CD4-positive, alpha-beta memory T cell (primary cell): ENCODE results near the gene FEV. TPM values are rescaled to one million over a fixed set of nuclear protein-coding genes. Genes with fewer than 3 reads are reported as not detected.

Source experiments
- CTCF ChIA-PET: fragments of 350-600 bp; sonication (Branson Sonifier 250); formaldehyde crosslinking; loops from one replicate; lab custom pipeline; 2021; ENCODE audit warnings: inconsistent platforms; ENCODE audit not compliant: partially characterized antibody; lab: Charles Lee
- POLR2A ChIA-PET: fragments of 350-600 bp; sonication (Branson Sonifier 250); formaldehyde crosslinking; loops from one replicate; lab custom pipeline; 2021; ENCODE audit not compliant: partially characterized antibody; lab: Charles Lee
- DNase-seq, 5 donors: peaks; one replicate each; pipeline versions ENCODE4 v3.0.0 to v3.0.0-alpha.2; 2020 to 2022; ENCODE audit warnings: mixed read lengths in 1 of 5
- H3K27ac ChIP-seq: one replicate; pipeline ENCODE4 v1.7.0; 2013; ENCODE audit warnings: low read depth, low read length
- H3K27me3 ChIP-seq: 2 replicates; pipeline ENCODE4 v1.7.0; 2013; ENCODE audit warnings: mild to moderate bottlenecking, low read length, moderate library complexity; ENCODE audit not compliant: insufficient read depth
- H3K36me3 ChIP-seq: 2 replicates; pipeline ENCODE4 v1.7.0; 2013; ENCODE audit warnings: mild to moderate bottlenecking, low read length, moderate library complexity; ENCODE audit not compliant: insufficient read depth
- H3K4me1 ChIP-seq: 2 replicates; pipeline ENCODE4 v1.7.0; 2013; ENCODE audit warnings: mild to moderate bottlenecking, low read length, moderate library complexity; ENCODE audit not compliant: insufficient read depth
- H3K4me3 ChIP-seq, 2 donors: one replicate each; pipeline ENCODE4 v1.7.0; 2013; ENCODE audit warnings: low read length in 2 of 2, mild to moderate bottlenecking in 1 of 2
- H3K9me3 ChIP-seq, 2 donors: one replicate each; pipeline ENCODE4 v1.7.0; 2013; ENCODE audit warnings: low read length in 2 of 2, control low read depth in 1 of 2; ENCODE audit not compliant: control insufficient read depth in 1 of 2
- H3K27ac Mint-ChIP-seq, 7 donors: one replicate each; pipeline ENCODE4 v1.8.0; 2020 to 2021; ENCODE audit warnings: mixed read lengths in 7 of 7, mild to moderate bottlenecking in 6 of 7, inconsistent platforms in 3 of 7, moderate library complexity in 3 of 7
- H3K27me3 Mint-ChIP-seq, 2 donors: one replicate each; pipeline ENCODE4 v1.8.0; 2020 to 2021; ENCODE audit warnings: mixed read lengths in 2 of 2
- H3K36me3 Mint-ChIP-seq, 2 donors: one replicate each; pipeline ENCODE4 v1.8.0; 2020 to 2021; ENCODE audit warnings: mixed read lengths in 2 of 2, inconsistent platforms in 1 of 2, mild to moderate bottlenecking in 1 of 2
- H3K4me1 Mint-ChIP-seq, 4 donors: one replicate each; pipeline ENCODE4 v1.8.0; 2020 to 2021; ENCODE audit warnings: mixed read lengths in 4 of 4, mild to moderate bottlenecking in 1 of 4
- H3K4me3 Mint-ChIP-seq, 8 donors: one replicate each; pipeline ENCODE4 v1.8.0; 2020 to 2021; ENCODE audit warnings: mixed read lengths in 8 of 8, mild to moderate bottlenecking in 7 of 8, moderate library complexity in 6 of 8, inconsistent platforms in 3 of 8
- H3K9me3 Mint-ChIP-seq, 8 donors: one replicate each; pipeline ENCODE4 v1.8.0; 2020 to 2021; ENCODE audit warnings: mixed read lengths in 8 of 8, mild to moderate bottlenecking in 5 of 8, inconsistent platforms in 3 of 8, moderate library complexity in 1 of 8
- intact Hi-C: fragments of 100-400 bp; cut with micrococcal nuclease; formaldehyde crosslinking; loops from one replicate; pipeline ENCODE4 v1.15.1; 2023
- polyA plus RNA-seq, 2 donors: library from polyadenylated mRNA; unstranded; fragments of 300-500 nt; fragmentation: Illumina TruSeq; gene quantifications; one replicate each; pipeline ENCODE4 v1.2.3, GENCODE V29; 2021
- total RNA-seq, 2 experiments: library from RNA; stranded (reverse); gene quantifications; one replicate each; pipeline ENCODE4 v1.2.3, GENCODE V29; 2021

The FEV gene
- total and polyA plus RNA-seq, 4 experiments from 2014 or later: not detected

GRCh38 chr2:218983263-218983933 is 1.6 kb downstream of the FEV start:
- no peaks in the 10 kb centered on the region for H3K9me3 ChIP-seq
- H3K4me1 ChIP-seq: peaks cover 41% of the 10 kb centered on the region
- no peak overlapping the region for H3K4me3 ChIP-seq
- Mint-ChIP-seq H3K4me3 (peak overlapping the region in 5 of 8 donors; percentile 20 to 77 (median 43)), H3K4me1 (peaks cover 14 to 53% (median 22%) of the 10 kb centered on the region in 4 donors), H3K27me3 (peaks cover 61 to 66% of the 10 kb centered on the region in 2 donors), H3K9me3 (peaks cover 0 to 1% (median 0%) of the 10 kb centered on the region in 8 donors), H3K27ac (peak overlapping the region in 2 of 7 donors; percentile 5 to 38), H3K36me3 (no peaks in the 10 kb centered on the region)
- no peak overlapping the region for H3K27ac ChIP-seq
- H3K36me3 ChIP-seq: no peaks in the 10 kb centered on the region
- intact Hi-C loops: no loop called here
- peaks cover 51% of the 10 kb centered on the region for H3K27me3 ChIP-seq
- ChIA-PET POLR2A (no interaction called here), CTCF (interaction anchor here (1.5 to 3.6 kb wide), 2 partner anchors 13 kb away, joined by 6 to 53 read pairs; no protein-coding TSS in a partner anchor)
- no peak for DNase-seq

GRCh38 chr2:218982586-218983262 is 2.3 kb downstream of the FEV start:
- intact Hi-C loops: no loop called here
- peak overlapping the region in 1 of 7 donors; percentile 38 for H3K27ac Mint-ChIP-seq
- H3K4me1 Mint-ChIP-seq: peaks cover 14 to 53% (median 22%) of the 10 kb centered on the region in 4 donors
- ChIA-PET POLR2A (no interaction called here), CTCF (interaction anchor here (2.5 to 3.6 kb wide), 3 partner anchors 9 to 15 kb away, joined by 13 to 53 read pairs (median 13); partner anchors contain the start of gene CRYBA2)
- H3K9me3 Mint-ChIP-seq: peaks cover 0 to 1% (median 0%) of the 10 kb centered on the region in 8 donors
- H3K36me3 Mint-ChIP-seq: no peaks in the 10 kb centered on the region
- Histone ChIP-seq H3K4me1 (peaks cover 41% of the 10 kb centered on the region), H3K36me3 (no peaks in the 10 kb centered on the region), H3K4me3 (no peak overlapping the region), H3K27me3 (peaks cover 46% of the 10 kb centered on the region), H3K27ac (no peak overlapping the region), H3K9me3 (no peaks in the 10 kb centered on the region)
- H3K4me3 Mint-ChIP-seq: peak overlapping the region in 7 of 8 donors; percentile 42 to 77 (median 66)
- DNase-seq: no peak
- H3K27me3 Mint-ChIP-seq: peaks cover 64 to 67% of the 10 kb centered on the region in 2 donors

- peaks cover 46% of the 10 kb centered on the region for H3K27me3 ChIP-seq
- peaks cover 41% of the 10 kb centered on the region for H3K4me1 ChIP-seq
- peak overlapping the region; percentile 42 to 75 (median 63) for H3K4me3 Mint-ChIP-seq
- intact Hi-C loops: loop anchor here (2.0 kb wide), 2 partner anchors 21 to 173 kb away; no protein-coding TSS in a partner anchor
- H3K27ac ChIP-seq: no peak overlapping the region
- H3K9me3 Mint-ChIP-seq: peaks cover 0 to 1% (median 0%) of the 10 kb centered on the region in 8 donors
- CTCF ChIA-PET: interaction anchor here (0.9 to 3.6 kb wide), 4 partner anchors 10 to 313 kb away, joined by 3 to 53 read pairs (median 13); partner anchors contain the start of gene CRYBA2
- no peaks in the 10 kb centered on the region for H3K9me3 ChIP-seq
- H3K27me3 Mint-ChIP-seq: peaks cover 62 to 67% of the 10 kb centered on the region in 2 donors
- no peaks in the 10 kb centered on the region for H3K36me3 ChIP-seq
- POLR2A ChIA-PET: interaction anchor here (1.3 kb wide), 1 partner anchor 10 kb away, joined by 4 read pairs; no protein-coding TSS in a partner anchor
- peak overlapping the region in 1 of 2 donors; percentile 47 for H3K4me3 ChIP-seq
- H3K36me3 Mint-ChIP-seq: no peaks in the 10 kb centered on the region
- H3K27ac Mint-ChIP-seq: no peak overlapping the region
- H3K4me1 Mint-ChIP-seq: peaks cover 14 to 53% (median 22%) of the 10 kb centered on the region in 4 donors
- DNase-seq: peak in 3 of 5 donors; percentile 43 to 55 (median 44)
These were observed 3.0 kb downstream of the FEV start for GRCh38 chr2:218981881-218982585.

GRCh38 chr2:218981390-218981880 is 3.5 kb downstream of the FEV start:
- Mint-ChIP-seq H3K36me3 (no peaks in the 10 kb centered on the region), H3K27ac (peak overlapping the region in 1 of 7 donors; percentile 77), H3K27me3 (peaks cover 61 to 67% of the 10 kb centered on the region in 2 donors), H3K9me3 (peaks cover 0 to 1% (median 0%) of the 10 kb centered on the region in 8 donors), H3K4me1 (peaks cover 14 to 53% (median 22%) of the 10 kb centered on the region in 4 donors), H3K4me3 (peak overlapping the region; percentile 67 to 92 (median 85))
- no peaks in the 10 kb centered on the region for H3K36me3 ChIP-seq
- peak overlapping the region in 1 of 2 donors; percentile 42 for H3K4me3 ChIP-seq
- H3K4me1 ChIP-seq: peaks cover 41% of the 10 kb centered on the region
- H3K9me3 ChIP-seq: no peaks in the 10 kb centered on the region
- CTCF ChIA-PET: interaction anchor here (0.9 to 3.6 kb wide), 7 partner anchors 11 to 313 kb away, joined by 3 to 53 read pairs (median 7); partner anchors contain the start of gene CRYBA2
- H3K27ac ChIP-seq: no peak overlapping the region
- DNase-seq: no peak
- POLR2A ChIA-PET: interaction anchor here (1.3 kb wide), 1 partner anchor 11 kb away, joined by 4 read pairs; no protein-coding TSS in a partner anchor
- peaks cover 43% of the 10 kb centered on the region for H3K27me3 ChIP-seq
- intact Hi-C loops: loop anchor here (2.0 kb wide), 2 partner anchors 21 to 173 kb away; no protein-coding TSS in a partner anchor

DNA sequence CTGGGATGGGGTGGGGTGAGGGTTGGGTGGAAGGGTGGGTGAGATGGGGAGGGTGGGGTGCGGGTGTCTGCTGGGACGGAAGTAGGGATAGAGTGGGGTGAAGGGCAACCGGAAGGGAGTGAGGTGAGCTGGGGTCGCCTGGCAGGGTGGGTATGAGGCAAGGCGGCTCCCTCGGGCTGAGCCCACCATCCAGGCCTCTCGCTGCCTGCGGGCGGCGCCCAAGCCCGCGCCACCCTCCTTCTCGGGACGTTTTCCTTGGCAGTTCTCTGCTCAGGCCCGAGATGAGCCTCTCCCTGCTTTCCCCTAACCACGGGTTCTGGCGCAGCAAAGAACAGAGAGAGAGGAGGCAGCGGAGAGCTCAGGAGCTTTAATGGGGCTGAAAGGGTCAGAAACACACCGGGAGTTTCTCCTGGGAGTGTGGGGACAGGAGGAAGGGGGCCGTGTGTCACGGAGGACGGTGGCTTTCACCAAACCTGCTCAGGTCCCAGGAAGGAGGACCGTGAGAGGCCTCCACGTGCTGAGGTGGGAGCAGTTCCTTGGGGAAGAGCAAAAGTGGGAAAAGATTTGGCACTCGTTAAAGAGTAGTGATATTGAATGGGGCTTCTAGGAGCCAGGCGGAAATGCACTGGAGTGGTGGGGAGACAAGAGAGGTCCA is 4.1 kb downstream of the FEV start:
- no peaks in the 10 kb centered on the region for H3K36me3 ChIP-seq
- Mint-ChIP-seq H3K27ac (peak overlapping the region in 1 of 7 donors; percentile 77), H3K4me3 (peak overlapping the region; percentile 67 to 92 (median 85)), H3K9me3 (peaks cover 0 to 1% (median 0%) of the 10 kb centered on the region in 8 donors), H3K27me3 (peaks cover 61 to 67% of the 10 kb centered on the region in 2 donors), H3K4me1 (peaks cover 14 to 50% (median 22%) of the 10 kb centered on the region in 4 donors), H3K36me3 (no peaks in the 10 kb centered on the region)
- ChIA-PET POLR2A (interaction anchor here (1.3 kb wide), 1 partner anchor 11 kb away, joined by 4 read pairs; no protein-coding TSS in a partner anchor), CTCF (interaction anchor here (0.6 to 3.6 kb wide), 31 partner anchors 7 to 549 kb away, joined by 3 to 53 read pairs (median 4); partner anchors contain the start of gene CRYBA2)
- H3K4me3 ChIP-seq: peak overlapping the region; percentile 27 to 42
- DNase-seq: no peak
- intact Hi-C loops: loop anchor here (1.0 to 2.0 kb wide), 3 partner anchors 22 to 174 kb away; no protein-coding TSS in a partner anchor
- peaks cover 41% of the 10 kb centered on the region for H3K4me1 ChIP-seq
- no peak overlapping the region for H3K27ac ChIP-seq
- H3K9me3 ChIP-seq: no peaks in the 10 kb centered on the region
- H3K27me3 ChIP-seq: peaks cover 37% of the 10 kb centered on the region
